HG03460 (cell line): ENCODE results near the gene KRT85.

Experiments used
- ATAC-seq: cut with Tn5 transposase; IDR thresholded peaks from one replicate; pipeline ENCODE4 v1.9.1; 2021; ENCODE audit not compliant: unreplicated experiment

The KRT85 gene

DNA sequence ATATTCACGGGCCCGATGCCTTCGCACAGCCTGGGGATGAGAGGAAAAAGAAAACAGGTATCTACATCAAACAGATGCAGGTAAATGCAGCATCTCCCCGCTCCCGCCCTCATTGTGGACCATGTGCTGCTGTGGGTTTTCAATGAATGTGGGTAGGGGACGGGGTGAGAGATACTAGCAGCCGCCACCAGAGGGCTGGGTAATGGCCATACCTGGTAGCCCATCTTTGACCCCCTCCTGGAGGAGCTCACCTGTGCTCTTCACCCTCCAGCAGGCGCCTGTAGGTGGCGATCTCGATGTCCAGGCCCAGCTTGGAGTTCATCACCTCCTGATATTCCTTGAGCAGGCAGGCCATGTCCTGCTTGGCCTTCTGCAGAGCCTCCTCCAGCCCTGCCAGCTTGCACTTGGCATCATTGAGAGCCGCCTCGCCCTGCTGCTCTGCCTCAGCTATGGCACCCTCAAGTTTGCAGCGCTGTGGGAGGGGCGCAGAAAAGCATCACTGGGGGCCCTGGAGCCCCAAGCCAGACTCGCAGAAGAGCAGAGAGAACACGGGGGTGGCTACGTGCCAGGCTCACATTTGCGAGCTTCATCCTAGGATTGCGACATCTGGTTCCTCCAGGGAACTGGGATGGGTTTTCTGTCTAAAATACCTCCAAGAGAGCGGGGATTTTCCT, 28.6 kb upstream of the KRT85 start:
- no peak for ATAC-seq

DNA sequence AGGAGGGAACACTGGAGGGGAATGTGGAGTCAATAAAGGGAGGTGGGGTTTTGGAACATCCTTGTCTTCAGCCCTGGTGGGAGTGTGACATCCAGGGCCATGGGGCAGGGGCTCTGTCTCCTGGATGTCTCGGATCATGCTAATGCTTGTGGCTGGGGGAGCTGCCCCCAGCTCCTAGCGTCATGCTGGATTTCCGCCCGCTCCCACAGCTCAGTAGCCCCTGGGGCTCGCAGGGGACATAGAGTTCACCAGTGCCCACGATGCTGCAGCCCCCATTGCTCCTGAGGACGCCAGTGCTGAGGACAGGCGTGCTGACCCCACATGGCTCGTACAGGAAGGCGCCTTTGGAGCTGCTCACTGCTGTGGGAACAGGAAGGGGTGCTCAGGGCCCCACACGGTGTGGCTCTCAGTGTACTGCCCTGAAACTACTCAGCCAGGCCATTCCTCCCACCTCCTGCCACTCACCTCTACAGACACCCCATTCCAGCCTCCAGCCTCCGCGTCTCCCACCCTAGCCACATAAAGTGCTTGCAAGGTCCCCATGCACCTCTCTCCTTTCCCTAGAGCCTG, 27.6 kb upstream of the KRT85 start:
- ATAC-seq: no peak

DNA sequence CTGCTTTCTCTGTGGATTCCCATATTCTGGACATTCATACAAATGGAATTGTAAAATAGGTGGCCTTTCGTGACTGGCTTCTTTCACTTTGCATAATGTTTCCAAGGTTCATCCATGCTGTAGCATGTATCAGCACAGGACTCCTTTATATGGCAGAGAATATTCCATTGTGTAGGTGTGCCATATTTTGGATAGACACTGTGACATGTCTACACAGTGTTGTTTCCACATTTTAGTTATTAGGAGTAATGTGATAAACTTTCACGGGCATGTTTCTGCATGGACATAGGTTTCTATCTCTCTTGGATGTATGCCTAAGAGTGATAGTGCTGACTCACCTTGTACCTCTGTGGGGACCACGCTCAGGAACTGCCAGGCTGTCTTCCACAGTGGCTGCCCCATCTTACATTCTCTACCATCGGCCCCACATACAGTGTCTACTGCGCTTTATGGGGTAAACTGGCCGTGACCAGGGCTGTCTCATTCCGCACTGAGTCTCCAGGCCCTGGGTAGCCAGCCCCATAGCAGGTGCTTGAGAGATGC, 25.3 kb upstream of the KRT85 start:
- no peak for ATAC-seq

- no peak for ATAC-seq
Observed at GRCh38 chr12:52391618-52392002, 24.3 kb upstream of the KRT85 start.

GRCh38 chr12:52390739-52391617, 23.7 kb upstream of the KRT85 start:
- no peak for ATAC-seq

DNA sequence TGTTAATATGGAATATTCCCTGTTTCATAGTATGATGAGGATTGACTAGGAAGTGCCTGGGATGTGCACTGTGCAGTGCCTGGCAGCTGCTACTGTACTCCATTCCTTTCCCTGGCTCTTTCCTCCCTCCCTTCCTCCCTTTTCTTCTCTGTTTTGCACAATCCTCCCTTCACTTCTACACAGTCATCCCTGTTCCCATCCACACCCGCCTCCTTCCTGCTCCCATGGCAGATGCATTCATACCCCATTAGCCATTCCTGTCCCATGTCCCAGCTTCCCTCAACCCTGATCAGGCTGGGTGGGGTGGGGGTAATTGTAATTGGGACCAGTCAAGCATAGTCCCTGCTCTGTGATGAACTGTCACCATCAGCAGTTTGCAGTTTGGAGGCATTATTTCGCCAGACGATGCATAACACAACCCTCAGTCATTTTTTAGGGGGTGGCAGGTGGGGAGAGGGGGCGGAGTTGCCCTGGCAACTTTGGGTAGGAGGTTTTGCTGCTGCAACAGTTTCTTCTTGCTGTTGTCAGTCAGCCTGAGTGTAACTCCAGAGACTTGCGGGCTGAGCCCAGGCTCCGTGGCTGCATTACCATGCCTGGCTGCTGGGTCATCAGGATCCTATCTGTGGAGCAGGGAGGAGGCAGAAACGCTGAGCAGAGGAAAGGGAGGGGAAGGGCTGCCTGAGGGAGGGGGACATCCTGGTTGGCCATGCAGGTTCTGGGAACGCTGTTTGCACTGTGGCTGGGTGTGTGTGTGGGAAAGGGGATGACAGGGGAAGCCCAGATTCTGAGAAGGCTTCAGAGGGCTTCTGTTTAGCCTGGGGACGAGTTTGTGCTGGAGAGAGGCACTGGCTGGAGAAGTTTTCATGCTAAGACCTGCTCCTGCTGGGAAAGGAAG, 22.3 kb upstream of the KRT85 start:
- ATAC-seq: no peak

GRCh38 chr12:52387859-52388258, 20.6 kb upstream of the KRT85 start:
- ATAC-seq: no peak

GRCh38 chr12:52385226-52385702, 18.0 kb upstream of the KRT85 start, which contains the start of gene KRT84:
KRT84 (minus strand) TSS chr12:52385652; CDS start chr12:52385585, 67 bp downstream.
- no peak for ATAC-seq

- no peak for ATAC-seq
Observed at GRCh38 chr12:52383331-52383730, 16.1 kb upstream of the KRT85 start.

DNA sequence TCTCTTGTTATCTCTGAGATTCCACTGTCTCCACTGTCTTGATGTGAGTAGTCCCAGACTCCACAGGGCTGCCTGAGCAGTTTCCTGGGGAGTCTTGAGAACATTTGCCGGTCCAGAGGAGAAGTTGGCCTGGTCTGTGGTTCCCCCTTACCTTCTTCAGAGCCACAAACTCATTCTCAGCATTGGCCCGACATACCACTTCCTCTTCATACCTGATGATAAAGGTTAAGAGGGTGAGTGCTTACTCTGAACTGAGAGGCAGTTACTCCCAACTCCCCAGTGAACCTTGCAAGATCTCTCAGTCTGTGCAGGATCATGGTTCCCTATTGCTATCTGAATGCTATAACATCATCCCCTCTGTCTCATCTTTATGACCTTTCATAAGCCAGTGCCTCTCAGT, 15.6 kb upstream of the KRT85 start:
- ATAC-seq: no peak

GRCh38 chr12:52381206-52381605, 13.9 kb upstream of the KRT85 start:
- no peak for ATAC-seq

DNA sequence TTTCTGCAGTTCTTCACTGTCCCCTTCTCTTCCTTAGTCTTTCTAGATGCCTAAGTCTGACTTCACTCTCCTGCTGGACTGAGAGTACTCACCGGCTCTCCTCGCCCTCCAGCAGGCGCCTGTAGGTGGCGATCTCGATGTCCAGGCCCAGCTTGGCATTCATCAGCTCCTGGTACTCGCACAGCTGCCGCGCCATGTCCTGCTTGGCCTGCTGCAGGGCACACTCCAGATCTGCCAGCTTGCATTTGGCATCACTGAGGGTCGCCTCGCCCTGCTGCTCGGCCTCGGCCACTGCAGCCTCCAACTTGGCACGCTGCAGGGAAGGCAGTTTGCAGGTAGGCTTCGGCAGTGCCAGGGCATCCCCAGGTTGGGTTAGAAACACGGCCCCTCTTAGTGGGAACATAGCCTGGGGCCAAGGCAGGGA, 13.0 kb upstream of the KRT85 start:
- ATAC-seq: no peak

DNA sequence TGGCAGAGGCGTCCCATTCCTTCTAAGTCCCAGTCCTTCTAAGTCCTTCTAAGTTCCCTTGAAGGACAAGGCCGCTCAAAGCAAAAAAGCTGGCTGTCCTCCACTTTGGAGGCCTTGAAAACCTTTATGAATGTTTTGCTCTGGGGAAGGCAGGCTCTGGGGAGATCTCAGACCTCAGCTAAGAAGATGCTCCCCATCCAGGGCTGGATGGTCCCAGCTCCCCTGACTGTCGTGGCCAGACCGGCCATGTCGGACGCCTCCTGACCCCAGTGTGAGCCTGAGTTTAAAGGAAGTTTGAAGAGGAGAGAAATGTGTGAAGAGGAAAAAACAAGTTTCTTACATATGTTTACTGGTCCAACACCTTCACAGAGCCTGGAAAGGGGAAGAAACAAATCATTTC, 12.3 kb upstream of the KRT85 start:
- no peak for ATAC-seq

GRCh38 chr12:52378091-52378490, 10.8 kb upstream of the KRT85 start:
- ATAC-seq: no peak

DNA sequence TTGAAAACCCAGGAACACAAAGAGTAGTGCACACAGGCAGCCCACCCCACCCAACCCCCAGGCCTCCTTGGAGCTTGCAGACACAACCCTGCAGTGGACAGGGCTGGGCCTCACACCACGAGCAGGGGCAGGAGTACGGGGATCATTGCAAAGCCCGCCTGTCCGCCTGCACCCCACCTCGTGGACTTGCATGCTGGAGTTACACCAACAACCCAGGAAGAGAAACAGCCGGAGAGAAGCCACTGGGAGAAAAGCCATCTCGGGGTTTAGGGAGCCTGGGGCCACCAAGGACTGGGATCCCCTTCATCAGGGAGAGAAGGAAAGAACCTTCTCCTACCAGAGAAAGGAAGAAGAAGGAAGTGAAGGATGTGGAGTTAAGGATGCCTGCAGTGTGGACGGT, 10.0 kb upstream of the KRT85 start:
- no peak for ATAC-seq

GRCh38 chr12:52372216-52373154, 5.2 kb upstream of the KRT85 start:
- no peak for ATAC-seq

- no peak for ATAC-seq
Observed at GRCh38 chr12:52371716-52372115, 4.4 kb upstream of the KRT85 start.

DNA sequence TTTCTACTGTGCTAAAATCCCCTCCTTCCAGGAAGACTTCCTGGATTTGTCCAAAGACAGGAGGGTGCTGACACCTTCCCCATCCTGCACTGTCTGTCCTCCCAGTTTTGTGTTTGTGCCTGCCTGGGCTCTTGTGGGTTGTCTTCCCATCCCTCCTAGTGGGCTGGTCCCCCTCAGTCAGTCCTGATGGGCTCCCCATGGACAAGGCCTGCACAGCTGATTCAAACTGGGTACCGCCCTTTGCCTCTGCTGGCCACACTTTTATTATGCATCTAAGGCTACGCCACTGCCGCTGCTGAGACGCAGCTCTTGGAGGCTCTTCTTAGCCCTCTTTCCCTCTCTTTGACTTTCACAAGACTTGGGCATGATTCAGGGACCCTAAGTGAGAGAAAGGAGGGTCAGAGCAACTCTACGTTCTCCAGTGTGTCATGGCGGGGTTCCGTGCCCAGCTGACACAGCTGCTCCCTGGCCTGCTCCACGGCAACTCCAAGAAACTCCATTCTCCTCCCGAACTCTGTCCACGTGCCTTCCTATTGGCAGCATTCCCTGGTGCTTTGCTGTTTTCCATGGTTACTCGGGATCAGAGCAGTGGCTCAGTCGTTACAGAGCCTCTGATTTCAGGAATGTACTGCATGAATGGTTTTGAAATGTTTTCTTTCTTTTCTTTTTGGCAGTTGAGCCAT, 3.8 kb upstream of the KRT85 start:
- no peak for ATAC-seq

- ATAC-seq: no peak
Observed at GRCh38 chr12:52369809-52370208, 2.5 kb upstream of the KRT85 start.
